ENCODE results near the gene SSC5D. TPM values are rescaled to one million over a fixed set of nuclear protein-coding genes. Genes with fewer than 3 reads are reported as not detected.

SSC5D gene
- total and polyA plus RNA-seq, 2 experiments from 2014 or later: 0.23 to 0.69 TPM

- Mint-ChIP-seq H3K4me3 (peak overlapping the region; percentile 91), H3K27ac (peak overlapping the region; percentile 97), H3K27me3 (ENCODE audit: insufficient read depth, low read depth, poor library complexity) (peaks cover 16% of the 10 kb centered on the region), H3K4me1 (peaks cover 34% of the 10 kb centered on the region), H3K9me3 (peaks cover 3% of the 10 kb centered on the region; the same call in 1 of the 3 replicates), H3K36me3 (ENCODE audit: low read depth) (peaks cover 2% of the 10 kb centered on the region; the same call in 1 of the 3 replicates)
- Histone ChIP-seq H3K4me2 (peak overlapping the region; percentile 88), H2AFZ (peak overlapping the region; percentile 66; the same call in 1 of the 2 replicates), H3K4me3 (peak overlapping the region; percentile 66), H3K4me1 (ENCODE audit: insufficient read depth) (peaks cover 26% of the 10 kb centered on the region), H3K79me2 (replicated peaks; ENCODE audit: insufficient read depth) (peaks cover 21% of the 10 kb centered on the region), H3K27ac (ENCODE audit: low read depth) (peak overlapping the region; percentile 89), H4K20me1 (replicated peaks; ENCODE audit: insufficient read depth) (no peaks in the 10 kb centered on the region; the same call in none of the 2 replicates), H3K27me3 (ENCODE audit: insufficient read depth) (no peaks in the 10 kb centered on the region), H3K36me3 (ENCODE audit: insufficient read depth) (no peaks in the 10 kb centered on the region), H3F3A (replicated peaks; ENCODE audit: low read depth) (peaks cover 19% of the 10 kb centered on the region; the same call in 1 of the 2 replicates), H3K9me2 (ENCODE audit: insufficient read depth) (no peaks in the 10 kb centered on the region)
- DNase-seq (ENCODE audit: low spot score): peak; percentile 97
- TF ChIP-seq ETS1 (IDR thresholded peaks at IDR 0.05): no peak; the same call in 1 of the 2 replicates
- no peak for TF ChIP-seq REST (IDR thresholded peaks at IDR 0.05; ENCODE audit: unreplicated experiment)
- TF ChIP-seq EZH2phosphoT487 (IDR thresholded peaks at IDR 0.05; ENCODE audit: unreplicated experiment): no peak
- TF ChIP-seq ZNF462 (CRISPR knock-in tag; IDR thresholded peaks at IDR 0.05): no peak
- peak; percentile 74 for ATAC-seq
These were observed 27.5 kb upstream of the SSC5D start for GRCh38 chr19:55460670-55461258.
